ENCODE data around the gene RBFOX2. TPM values are rescaled to one million over a fixed set of nuclear protein-coding genes. Genes with fewer than 3 reads are reported as not detected.
A peak's percentile ranks its signal among the peaks of the same experiment; 100 is the strongest.

Gene RBFOX2
- polyA plus RNA-seq, 2 of the 4 experiments (the other 2 are of a cell fraction) = 30.3 to 77.7 TPM

DNA sequence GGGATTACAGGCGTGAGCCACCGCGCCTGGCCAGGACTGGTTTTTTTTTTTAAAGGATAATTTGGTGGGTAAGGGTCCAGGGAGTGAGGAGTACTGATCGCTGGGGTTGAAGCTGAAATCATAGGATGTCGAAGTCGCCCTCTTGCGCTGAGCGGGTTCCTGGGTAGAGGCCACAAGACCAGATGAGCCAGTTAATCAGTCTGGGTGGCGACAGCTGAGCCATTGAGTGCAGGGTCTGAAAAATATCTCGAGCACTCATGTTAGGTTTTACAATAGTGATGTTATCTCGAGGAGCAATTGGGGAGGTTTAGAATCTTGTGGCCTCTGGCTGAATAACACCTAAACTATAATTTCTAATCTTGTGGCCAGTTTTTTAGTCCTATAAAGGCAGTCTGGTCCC is 303.1 kb downstream of the RBFOX2 start:
- DNase-seq (ENCODE audit: low read depth in 1 of 2, low spot score in 1 of 2) = no peak

DNA sequence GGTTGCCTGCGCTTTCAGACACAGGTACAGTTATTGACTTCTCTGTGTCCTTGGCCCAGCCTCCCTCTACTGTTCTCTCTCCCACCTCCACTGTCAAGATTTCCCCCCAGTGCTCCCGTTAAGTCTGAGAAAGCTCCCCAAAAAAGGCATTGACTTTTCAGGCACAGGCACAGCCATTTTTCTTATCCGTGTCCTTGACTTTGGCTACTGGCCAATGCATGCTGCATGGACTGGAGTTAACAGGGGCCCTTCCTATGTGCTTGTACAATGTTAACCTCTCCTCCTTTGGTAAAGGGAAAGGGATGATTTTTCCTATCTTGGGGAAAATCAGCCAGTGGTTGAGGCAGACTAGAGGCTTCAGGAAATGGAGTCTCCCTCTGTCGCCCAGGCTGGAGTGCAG is 306.7 kb downstream of the RBFOX2 start:
- WGBS (ENCODE audit: missing lambda C conversion rate) = 93% methylated on average over 4 of the region's 4 CpGs
- FAIRE-seq (no peak), ATAC-seq (no peak), DNase-seq (ENCODE audit: low read depth in 1 of 2, low spot score in 1 of 2) (no peak)
- Histone ChIP-seq H3K4me1 (no peaks in the 10 kb centered on the region), H3K27ac (no peak overlapping the region), H3K9me3 (no peaks in the 10 kb centered on the region), H3K4me2 (no peak overlapping the region), H3K4me3 (no peak overlapping the region)
- ChIA-PET CTCF (no interaction called here), POLR2A (no interaction called here)
- TF ChIP-seq NPAS2 (CRISPR knock-in tag; IDR thresholded peaks at IDR 0.05; ENCODE audit: borderline replicate concordance) (no peak), RCOR1 (IDR thresholded peaks at IDR 0.05; ENCODE audit: low read depth, low read length) (no peak), E2F6 (IDR thresholded peaks at IDR 0.05; ENCODE audit: borderline replicate concordance, low read depth) (no peak), KDM1A (IDR thresholded peaks at IDR 0.05; ENCODE audit: low read depth) (no peak), GATA3 (IDR thresholded peaks at IDR 0.05; ENCODE audit: borderline replicate concordance) (no peak), TFCP2L1 (CRISPR knock-in tag; IDR thresholded peaks at IDR 0.05) (no peak), CBX8 (IDR thresholded peaks at IDR 0.05) (no peak), ZFP36 (IDR thresholded peaks at IDR 0.05; ENCODE audit: borderline replicate concordance, partially characterized antibody) (no peak)

More for the DNA sequence above, 303.1 kb downstream of the RBFOX2 start:
- H3K27ac ChIP-seq = no peak overlapping the region
- no peaks in the 10 kb centered on the region for H3K4me1 ChIP-seq
- no peak for FAIRE-seq
- CTCF ChIA-PET = interaction anchor here (1.3 kb wide), 2 partner anchors 9 to 10 kb away, joined by 3 read pairs; no protein-coding TSS in a partner anchor
- ATAC-seq = no peak
- WGBS (ENCODE audit: missing lambda C conversion rate) = 83% methylated on average over 11 of the region's 11 CpGs
- no peak overlapping the region for H3K4me3 ChIP-seq
- TF ChIP-seq EP300 (IDR thresholded peaks at IDR 0.05) = no peak
- no peak for TF ChIP-seq HES2 (IDR thresholded peaks at IDR 0.05)
- no peak for TF ChIP-seq FOSB (CRISPR knock-in tag; IDR thresholded peaks at IDR 0.05)
- no peak for TF ChIP-seq GATA3 (IDR thresholded peaks at IDR 0.05; ENCODE audit: borderline replicate concordance)
- no peak for TF ChIP-seq POLR2A (IDR thresholded peaks at IDR 0.05; ENCODE audit: low read length)
- TF ChIP-seq, protein P1, sequence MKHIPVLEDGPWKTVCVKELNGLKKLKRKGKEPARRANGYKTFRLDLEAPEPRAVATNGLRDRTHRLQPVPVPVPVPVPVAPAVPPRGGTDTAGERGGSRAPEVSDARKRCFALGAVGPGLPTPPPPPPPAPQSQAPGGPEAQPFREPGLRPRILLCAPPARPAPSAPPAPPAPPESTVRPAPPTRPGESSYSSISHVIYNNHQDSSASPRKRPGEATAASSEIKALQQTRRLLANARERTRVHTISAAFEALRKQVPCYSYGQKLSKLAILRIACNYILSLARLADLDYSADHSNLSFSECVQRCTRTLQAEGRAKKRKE (CRISPR knock-in tag; IDR thresholded peaks at IDR 0.05; ENCODE audit: low read depth) = no peak
- no peak for TF ChIP-seq CBX8 (IDR thresholded peaks at IDR 0.05)
- TF ChIP-seq, protein P2, sequence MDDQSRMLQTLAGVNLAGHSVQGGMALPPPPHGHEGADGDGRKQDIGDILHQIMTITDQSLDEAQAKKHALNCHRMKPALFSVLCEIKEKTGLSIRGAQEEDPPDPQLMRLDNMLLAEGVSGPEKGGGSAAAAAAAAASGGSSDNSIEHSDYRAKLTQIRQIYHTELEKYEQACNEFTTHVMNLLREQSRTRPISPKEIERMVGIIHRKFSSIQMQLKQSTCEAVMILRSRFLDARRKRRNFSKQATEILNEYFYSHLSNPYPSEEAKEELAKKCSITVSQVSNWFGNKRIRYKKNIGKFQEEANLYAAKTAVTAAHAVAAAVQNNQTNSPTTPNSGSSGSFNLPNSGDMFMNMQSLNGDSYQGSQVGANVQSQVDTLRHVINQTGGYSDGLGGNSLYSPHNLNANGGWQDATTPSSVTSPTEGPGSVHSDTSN (IDR thresholded peaks at IDR 0.05) = no peak
- no peak for TF ChIP-seq EHMT2 (IDR thresholded peaks at IDR 0.05; ENCODE audit: low read depth)
- no peak for TF ChIP-seq ZFP36 (IDR thresholded peaks at IDR 0.05; ENCODE audit: borderline replicate concordance, partially characterized antibody)
- TF ChIP-seq EHF (CRISPR knock-in tag; IDR thresholded peaks at IDR 0.05) = no peak
- TF ChIP-seq TP53 (CRISPR knock-in tag; IDR thresholded peaks at IDR 0.05) = no peak
- TF ChIP-seq CBX2 (IDR thresholded peaks at IDR 0.05; ENCODE audit: borderline replicate concordance, low read depth) = no peak
- TF ChIP-seq RAD21 (conservative IDR thresholded peaks at IDR 0.05 in 1 of 2, IDR thresholded peaks at IDR 0.05 in 1 of 2) = no peak
- H3K4me2 ChIP-seq = no peak overlapping the region
- POLR2A ChIA-PET = no interaction called here
- H3K9me3 ChIP-seq = no peaks in the 10 kb centered on the region

DNA sequence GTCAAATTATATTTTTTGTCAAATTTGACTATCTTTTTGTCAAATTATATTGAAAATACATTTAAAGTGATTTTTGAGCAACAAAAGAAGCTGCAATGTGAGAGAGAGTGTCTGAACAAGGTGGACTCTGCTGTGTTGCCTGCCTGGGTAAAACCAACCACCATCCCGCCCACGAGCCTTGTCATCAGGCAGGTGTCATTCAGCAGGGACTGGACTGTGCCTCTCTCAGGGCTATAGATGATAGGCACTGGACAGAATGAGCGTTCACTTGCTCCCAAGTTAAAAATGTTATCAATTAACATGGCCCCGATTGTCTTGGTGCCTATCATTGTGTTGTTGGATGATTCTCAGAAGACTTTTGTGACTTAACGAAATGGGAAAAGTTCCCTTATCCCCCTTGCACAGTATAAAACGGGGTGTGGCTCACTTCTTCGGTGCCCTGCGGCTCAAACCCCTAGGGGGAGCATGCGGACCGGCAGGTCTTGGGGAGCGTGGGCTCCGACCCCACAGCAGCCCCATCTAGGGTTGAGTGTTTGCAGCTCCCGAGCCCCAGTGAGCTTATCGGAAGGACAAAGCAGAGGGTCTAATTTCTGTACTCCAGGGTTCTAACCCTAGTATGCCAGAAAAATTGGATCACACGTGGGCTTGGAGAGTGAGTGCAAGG is 309.3 kb downstream of the RBFOX2 start:
- 0 out of 6 replicates have a peak, but pooled peaks of 1 of the 2 experiments have one; percentile 33 for ATAC-seq
- H3K9me3 ChIP-seq = no peaks in the 10 kb centered on the region
- no peak overlapping the region for H3K27ac ChIP-seq
- no peak for FAIRE-seq
- no peak for DNase-seq (ENCODE audit: low read depth in 1 of 2, low spot score in 1 of 2)
- H3K4me2 ChIP-seq = no peak overlapping the region
- CTCF ChIA-PET = no interaction called here
- H3K4me1 ChIP-seq = no peaks in the 10 kb centered on the region
- no peak overlapping the region for H3K4me3 ChIP-seq
- TF ChIP-seq RNF2 (IDR thresholded peaks at IDR 0.05; ENCODE audit: borderline replicate concordance, low read depth) (no peak), HOXB13 (CRISPR knock-in tag; IDR thresholded peaks at IDR 0.05; ENCODE audit: low read depth) (no peak), GATA3 (IDR thresholded peaks at IDR 0.05; ENCODE audit: borderline replicate concordance) (no peak), CHD2 (IDR thresholded peaks at IDR 0.05; ENCODE audit: low read length, partially characterized antibody) (no peak)
- TF ChIP-seq, protein P3, sequence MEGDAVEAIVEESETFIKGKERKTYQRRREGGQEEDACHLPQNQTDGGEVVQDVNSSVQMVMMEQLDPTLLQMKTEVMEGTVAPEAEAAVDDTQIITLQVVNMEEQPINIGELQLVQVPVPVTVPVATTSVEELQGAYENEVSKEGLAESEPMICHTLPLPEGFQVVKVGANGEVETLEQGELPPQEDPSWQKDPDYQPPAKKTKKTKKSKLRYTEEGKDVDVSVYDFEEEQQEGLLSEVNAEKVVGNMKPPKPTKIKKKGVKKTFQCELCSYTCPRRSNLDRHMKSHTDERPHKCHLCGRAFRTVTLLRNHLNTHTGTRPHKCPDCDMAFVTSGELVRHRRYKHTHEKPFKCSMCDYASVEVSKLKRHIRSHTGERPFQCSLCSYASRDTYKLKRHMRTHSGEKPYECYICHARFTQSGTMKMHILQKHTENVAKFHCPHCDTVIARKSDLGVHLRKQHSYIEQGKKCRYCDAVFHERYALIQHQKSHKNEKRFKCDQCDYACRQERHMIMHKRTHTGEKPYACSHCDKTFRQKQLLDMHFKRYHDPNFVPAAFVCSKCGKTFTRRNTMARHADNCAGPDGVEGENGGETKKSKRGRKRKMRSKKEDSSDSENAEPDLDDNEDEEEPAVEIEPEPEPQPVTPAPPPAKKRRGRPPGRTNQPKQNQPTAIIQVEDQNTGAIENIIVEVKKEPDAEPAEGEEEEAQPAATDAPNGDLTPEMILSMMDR (IDR thresholded peaks at IDR 0.05) = no peak
- TF ChIP-seq, protein P2 (IDR thresholded peaks at IDR 0.05) = no peak
- 73% methylated on average over 13 of the region's 15 CpGs for WGBS (ENCODE audit: missing lambda C conversion rate)
- POLR2A ChIA-PET = no interaction called here
